ENCODE results near the gene C1orf167.

C1orf167 gene

DNA sequence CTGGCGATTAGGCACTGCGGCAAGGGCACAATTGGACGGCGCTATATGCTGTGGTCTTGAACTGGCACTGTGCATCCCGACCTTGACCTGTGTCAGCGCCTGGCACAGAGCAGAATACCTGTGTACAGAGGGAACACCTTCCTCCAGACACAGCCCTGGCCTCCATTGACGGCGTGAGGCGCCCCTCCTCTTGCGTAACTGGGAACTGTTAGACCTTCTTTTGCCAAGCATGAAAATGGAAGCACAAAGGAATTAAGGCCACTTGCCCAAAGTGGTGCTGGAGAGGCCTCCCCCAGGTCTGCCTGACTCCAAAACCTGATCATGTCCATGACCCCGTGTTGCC, 32.9 kb upstream of the C1orf167 start:
- H3K4me3 ChIP-seq (ENCODE audit: low read depth, low read length), result no peak overlapping the region
- TF ChIP-seq, protein P1, sequence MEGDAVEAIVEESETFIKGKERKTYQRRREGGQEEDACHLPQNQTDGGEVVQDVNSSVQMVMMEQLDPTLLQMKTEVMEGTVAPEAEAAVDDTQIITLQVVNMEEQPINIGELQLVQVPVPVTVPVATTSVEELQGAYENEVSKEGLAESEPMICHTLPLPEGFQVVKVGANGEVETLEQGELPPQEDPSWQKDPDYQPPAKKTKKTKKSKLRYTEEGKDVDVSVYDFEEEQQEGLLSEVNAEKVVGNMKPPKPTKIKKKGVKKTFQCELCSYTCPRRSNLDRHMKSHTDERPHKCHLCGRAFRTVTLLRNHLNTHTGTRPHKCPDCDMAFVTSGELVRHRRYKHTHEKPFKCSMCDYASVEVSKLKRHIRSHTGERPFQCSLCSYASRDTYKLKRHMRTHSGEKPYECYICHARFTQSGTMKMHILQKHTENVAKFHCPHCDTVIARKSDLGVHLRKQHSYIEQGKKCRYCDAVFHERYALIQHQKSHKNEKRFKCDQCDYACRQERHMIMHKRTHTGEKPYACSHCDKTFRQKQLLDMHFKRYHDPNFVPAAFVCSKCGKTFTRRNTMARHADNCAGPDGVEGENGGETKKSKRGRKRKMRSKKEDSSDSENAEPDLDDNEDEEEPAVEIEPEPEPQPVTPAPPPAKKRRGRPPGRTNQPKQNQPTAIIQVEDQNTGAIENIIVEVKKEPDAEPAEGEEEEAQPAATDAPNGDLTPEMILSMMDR (conservative IDR thresholded peaks at IDR 0.05; ENCODE audit: low read depth, low read length), result no peak
- DNase-seq (ENCODE audit: low read depth), result no peak

GRCh38 chr1:11729498-11730428, 32.2 kb upstream of the C1orf167 start:
- TF ChIP-seq, protein P1 (conservative IDR thresholded peaks at IDR 0.05; ENCODE audit: low read depth, low read length), result no peak

DNA sequence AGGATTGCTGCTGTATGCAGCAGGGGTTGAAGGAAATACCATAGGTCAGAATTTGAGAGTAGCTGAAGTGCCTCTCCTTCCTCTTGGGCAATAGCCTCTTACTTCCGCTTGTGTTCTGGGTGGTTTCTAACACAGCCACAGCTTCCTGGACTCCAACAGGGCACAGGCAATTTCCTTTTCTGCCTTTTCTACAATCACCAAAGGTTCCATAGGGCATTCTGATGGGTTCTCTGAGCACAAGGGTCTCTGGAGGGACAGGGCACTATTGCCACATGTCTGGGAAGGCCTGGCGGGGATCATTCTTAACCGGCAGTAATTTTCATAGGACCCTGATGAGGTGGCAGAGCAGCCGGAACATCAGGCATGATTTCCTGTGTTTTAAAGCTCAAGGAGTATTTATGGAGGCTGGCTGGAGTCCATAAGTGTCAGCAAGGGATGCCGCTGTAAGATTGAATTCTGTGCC, 31.5 kb upstream of the C1orf167 start:
- H3K4me3 ChIP-seq (ENCODE audit: low read depth, low read length), result no peak overlapping the region
- TF ChIP-seq, protein P1 (conservative IDR thresholded peaks at IDR 0.05; ENCODE audit: low read depth, low read length), result no peak
- DNase-seq (ENCODE audit: low read depth), result peak; percentile 67

More at GRCh38 chr1:11729498-11730428, 32.2 kb upstream of the C1orf167 start:
- no peak for DNase-seq (ENCODE audit: low read depth)
- no peak overlapping the region for H3K4me3 ChIP-seq (ENCODE audit: low read depth, low read length)

GRCh38 chr1:11731691-11732283, 30.2 kb upstream of the C1orf167 start:
- DNase-seq (ENCODE audit: low read depth), result peak; percentile 67
- TF ChIP-seq, protein P1 (conservative IDR thresholded peaks at IDR 0.05; ENCODE audit: low read depth, low read length), result no peak
- H3K4me3 ChIP-seq (ENCODE audit: low read depth, low read length), result peak overlapping the region; percentile 32

DNA sequence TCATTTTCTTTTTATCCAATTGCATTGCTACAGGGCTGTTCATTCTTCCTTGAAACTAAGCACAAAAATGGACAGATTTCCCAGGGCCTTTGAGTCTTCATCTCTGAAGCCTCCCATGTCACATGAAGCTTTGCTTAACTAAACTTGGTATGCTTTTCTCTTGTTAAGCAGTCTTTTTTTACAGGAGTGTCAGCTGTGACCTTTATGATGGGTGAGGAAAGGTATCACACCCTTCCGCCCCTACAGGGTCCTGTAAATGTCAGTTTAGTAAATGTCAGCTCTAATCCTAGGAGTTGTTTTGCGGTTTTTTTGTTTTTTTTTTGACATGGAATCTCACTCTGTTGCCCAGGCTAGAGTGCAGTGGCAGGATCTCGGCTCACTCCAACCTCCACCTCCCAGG, 28.7 kb upstream of the C1orf167 start:
- DNase-seq (ENCODE audit: low read depth), result no peak
- no peak overlapping the region for H3K4me3 ChIP-seq (ENCODE audit: low read depth, low read length)
- TF ChIP-seq, protein P1 (conservative IDR thresholded peaks at IDR 0.05; ENCODE audit: low read depth, low read length), result no peak

DNA sequence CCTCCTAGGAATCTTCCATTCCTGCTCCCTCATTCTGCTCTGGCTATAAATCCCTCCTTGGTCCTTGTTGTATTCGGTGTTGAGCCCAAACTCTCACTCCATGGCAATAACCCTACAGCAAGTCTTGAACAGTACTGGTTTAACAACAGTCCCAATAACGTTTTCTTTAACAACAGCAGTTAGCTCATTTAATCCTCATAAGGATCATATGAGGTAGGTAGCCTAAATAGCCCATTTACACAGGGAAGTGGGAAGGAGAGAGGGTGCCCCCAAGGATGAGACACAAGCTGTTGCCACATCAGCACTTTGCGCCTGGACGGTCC, 26.5 kb upstream of the C1orf167 start:
- no peak for DNase-seq (ENCODE audit: low read depth)
- H3K4me3 ChIP-seq (ENCODE audit: low read depth, low read length), result peak overlapping the region; percentile 95
- TF ChIP-seq, protein P1 (conservative IDR thresholded peaks at IDR 0.05; ENCODE audit: low read depth, low read length), result no peak
